NCI-H2081 treated with DMSO at 0.1 percent for 48 hours (cell line): ENCODE data around the gene PRAF2.

Experiments
- DNase-seq: peaks from one replicate; lab custom pipeline; 2025; lab: John Stamatoyannopoulos, UW

The PRAF2 gene

DNA sequence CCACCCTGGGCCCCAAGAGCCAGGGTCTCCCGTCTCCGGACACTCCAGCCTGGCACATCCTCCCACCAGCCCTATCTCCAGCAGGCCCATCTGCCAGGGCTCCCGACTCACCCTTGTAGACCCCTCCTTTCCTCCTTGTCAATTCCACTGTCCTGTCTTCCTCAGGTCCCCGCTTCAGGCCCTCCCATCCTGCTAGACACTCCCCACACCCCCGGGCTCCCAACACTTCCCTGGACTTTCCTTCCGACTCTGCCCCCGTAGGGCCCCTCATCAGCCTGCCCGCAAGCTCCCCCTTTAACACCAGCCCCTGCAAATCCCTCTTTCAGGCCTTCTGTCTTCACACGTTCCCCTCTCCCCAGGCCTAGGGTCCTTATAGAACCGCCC lies 1.1 kb downstream of the PRAF2 start:
- DNase-seq = no peak

DNA sequence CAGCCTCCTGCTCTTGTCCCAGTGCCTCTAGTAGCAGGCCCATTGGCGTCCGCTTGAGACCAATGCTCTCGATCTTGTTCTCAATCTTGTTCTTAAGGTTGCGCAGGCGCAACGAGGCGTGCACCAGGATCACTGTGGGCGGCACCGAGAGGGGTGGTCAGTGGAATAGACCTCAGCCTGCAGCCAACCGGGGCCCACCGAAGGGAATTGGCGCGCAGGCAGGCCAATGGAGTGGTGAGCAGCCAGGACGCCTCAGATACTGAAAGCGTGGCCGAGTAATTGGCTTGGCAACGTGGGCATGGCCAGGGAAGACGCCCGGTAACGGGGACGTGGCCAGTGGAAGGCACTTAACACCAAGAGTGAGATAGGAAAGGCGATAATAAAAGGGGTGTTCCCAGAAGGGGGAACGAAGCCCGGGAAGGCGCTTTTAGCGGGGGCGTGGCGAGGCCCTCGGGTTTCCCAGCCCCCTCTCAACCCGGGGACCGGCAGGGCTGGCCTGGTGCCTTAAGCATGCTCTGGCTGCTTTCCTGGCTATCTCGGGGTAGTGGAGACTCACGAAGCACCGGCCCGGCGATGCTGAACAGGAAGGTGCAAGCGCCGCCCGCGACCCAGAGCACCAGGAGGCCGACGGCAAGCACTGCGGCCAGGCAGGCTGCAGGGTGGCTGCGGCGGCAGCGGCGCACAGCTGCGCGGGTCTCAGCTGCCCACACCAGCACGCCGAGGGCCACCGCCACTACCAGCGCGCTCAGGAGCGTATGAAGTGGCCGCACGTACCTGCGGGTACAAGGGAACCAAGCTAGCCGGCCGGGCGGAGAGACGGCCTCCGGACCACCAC lies 1.7 kb downstream of the PRAF2 start:
- DNase-seq = no peak

GRCh38 chrX:49070988-49071387 lies 2.8 kb downstream of the PRAF2 start:
- no peak for DNase-seq

- no peak for DNase-seq
These were observed 4.8 kb downstream of the PRAF2 start for GRCh38 chrX:49069038-49069437.

DNA sequence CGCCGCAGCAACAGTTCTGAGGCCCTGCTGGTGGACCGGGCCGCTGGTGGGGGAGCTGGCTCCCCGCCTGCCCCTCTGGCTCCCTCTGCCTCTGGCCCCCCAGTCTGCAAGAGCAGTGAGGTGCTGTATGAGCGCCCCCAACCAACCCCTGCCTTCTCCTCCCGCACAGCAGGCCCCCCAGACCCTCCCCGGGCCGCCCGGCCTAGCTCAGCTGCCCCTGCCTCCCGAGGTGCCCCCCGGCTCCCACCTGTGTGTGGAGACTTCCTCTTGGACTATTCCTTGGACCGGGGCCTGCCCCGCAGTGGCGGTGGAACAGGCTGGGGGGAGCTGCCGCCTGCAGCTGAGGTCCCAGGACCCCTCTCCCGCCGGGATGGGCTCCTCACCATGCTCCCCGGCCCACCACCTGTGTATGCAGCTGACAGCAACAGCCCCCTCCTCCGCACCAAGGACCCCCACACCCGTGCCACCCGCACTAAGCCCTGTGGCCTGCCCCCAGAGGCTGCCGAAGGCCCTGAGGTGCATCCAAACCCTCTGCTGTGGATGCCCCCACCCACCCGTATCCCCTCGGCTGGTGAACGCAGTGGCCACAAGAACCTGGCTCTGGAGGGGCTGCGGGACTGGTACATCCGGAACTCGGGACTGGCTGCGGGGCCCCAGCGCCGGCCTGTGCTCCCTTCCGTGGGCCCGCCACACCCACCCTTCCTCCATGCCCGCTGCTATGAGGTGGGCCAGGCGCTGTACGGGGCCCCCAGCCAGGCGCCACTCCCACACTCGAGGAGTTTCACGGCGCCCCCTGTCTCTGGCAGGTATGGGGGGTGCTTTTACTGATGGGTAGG lies 6.3 kb downstream of the PRAF2 start:
- DNase-seq = no peak

- no peak for DNase-seq
These were observed 7.1 kb downstream of the PRAF2 start for GRCh38 chrX:49066690-49067089.

DNA sequence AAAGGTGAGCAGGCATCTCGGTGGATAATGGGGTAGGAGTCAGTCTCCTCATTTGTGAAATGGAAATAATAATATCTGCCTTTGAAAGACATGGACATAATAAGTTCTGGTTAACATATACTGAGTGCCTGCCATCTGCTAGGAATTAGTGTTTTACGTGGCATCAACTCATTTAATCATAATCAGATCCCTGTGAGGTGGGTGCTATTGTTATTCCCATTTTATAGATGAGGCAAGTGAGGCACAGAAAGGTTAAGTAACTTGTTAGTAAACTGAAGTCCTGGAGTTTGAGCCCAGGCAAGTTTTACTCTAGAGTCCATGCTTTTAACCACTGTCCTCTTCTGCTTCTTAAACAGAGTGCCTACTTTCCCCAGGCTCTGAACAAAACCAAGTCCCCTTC lies 7.5 kb downstream of the PRAF2 start:
- no peak for DNase-seq

GRCh38 chrX:49064735-49065134 lies 9.1 kb downstream of the PRAF2 start:
- DNase-seq = no peak

GRCh38 chrX:49064303-49064702 lies 9.5 kb downstream of the PRAF2 start:
- DNase-seq = no peak

GRCh38 chrX:49063715-49064114 lies 10.1 kb downstream of the PRAF2 start:
- no peak for DNase-seq

- DNase-seq = no peak
These were observed 11.9 kb downstream of the PRAF2 start for GRCh38 chrX:49061916-49062315.

- DNase-seq = no peak
These were observed 12.3 kb downstream of the PRAF2 start for GRCh38 chrX:49061490-49061889.

GRCh38 chrX:49060914-49061313 lies 12.9 kb downstream of the PRAF2 start:
- DNase-seq = no peak

GRCh38 chrX:49059681-49060085 lies 14.1 kb downstream of the PRAF2 start:
- DNase-seq = no peak

DNA sequence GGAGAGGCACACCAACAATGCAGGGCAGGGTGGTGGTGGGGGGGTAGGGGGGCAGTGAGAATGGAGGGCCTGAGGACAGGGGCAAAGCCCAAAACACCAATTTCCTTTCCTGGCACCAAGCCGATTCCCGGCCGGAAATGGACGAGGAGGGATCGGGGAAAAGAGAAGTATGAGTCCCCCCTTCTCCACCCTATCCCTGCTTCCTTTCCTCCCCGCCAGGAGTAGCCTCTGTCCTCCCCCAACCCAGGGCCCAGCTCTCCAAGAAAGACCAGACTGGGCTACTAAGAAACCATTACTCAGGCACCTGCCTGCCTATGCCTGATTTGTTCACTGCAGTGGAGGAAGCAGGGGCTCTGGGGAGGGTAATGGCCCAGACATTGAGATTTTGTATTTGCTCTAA lies 14.6 kb downstream of the PRAF2 start:
- no peak for DNase-seq

- DNase-seq = no peak
These were observed 15.0 kb downstream of the PRAF2 start, which contains the start of gene CCDC120 for GRCh38 chrX:49058794-49059193. Gene CCDC120, plus strand, starts transcription at chrX:49058999. Its CDS starts 3,043 bp downstream, at chrX:49062042.

- no peak for DNase-seq
These were observed 19.6 kb downstream of the PRAF2 start for GRCh38 chrX:49054073-49054762.

DNA sequence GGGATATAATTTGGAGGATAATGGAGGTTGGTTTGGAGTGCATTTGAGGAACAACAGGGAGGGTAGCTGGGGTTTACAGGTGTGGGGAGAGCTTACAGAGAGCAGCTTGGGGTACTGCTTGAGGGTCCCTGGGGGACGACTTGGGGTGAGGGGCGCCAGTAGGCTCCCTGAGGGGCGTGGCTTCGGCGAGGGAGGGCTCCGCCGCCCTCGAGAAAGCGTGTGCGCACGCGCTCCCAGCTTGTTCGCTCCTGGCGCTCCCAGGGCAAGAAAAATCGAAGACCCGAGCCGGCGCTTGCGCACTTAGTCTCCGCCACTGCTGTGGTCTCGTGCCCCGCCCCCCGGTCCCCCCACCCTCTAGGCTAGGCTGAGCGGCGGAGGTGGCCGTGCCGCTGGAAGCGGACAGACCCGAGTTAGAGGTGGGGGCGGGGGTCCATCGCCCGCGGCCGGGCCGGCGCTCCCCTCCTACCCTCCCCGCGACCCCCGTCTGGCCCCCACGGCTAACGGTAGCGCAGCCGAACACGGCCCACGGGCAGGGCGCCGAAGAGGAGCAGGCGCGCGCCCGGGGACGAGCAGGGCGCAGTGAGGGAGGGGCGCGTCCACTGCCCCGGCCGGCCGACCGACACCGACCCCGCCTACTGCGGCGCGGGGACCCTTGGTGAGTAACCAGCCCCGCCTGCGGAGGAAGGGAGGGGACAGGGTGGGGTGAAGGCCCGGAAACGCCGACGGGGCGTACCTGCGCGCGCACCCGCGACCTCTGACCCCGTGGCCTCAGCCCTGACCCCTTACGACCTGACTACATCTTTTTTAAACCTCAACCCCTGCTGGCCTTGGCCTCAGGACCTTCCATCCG lies 20.4 kb downstream of the PRAF2 start:
- DNase-seq = no peak

GRCh38 chrX:49043987-49044281 lies 29.9 kb downstream of the PRAF2 start:
- no peak for DNase-seq

GRCh38 chrX:49043220-49043986 lies 30.4 kb downstream of the PRAF2 start, which contains the start of gene TFE3:
Gene TFE3, minus strand, starts transcription at chrX:49043357. Its CDS starts 131 bp downstream, at chrX:49043226.
- DNase-seq = peak; percentile 95
